PC-3 (cell line): ENCODE results near the gene CALN1. TPM values are rescaled to one million over a fixed set of nuclear protein-coding genes. Genes with fewer than 3 reads are reported as not detected.

ENCODE experiments used
- ATAC-seq: fragments of 200-7000 bp; cut with Tn5 transposase; 2 replicates; pipeline ENCODE4 v1.9.1; 2020; ENCODE audit warnings: mild to moderate bottlenecking, moderate library complexity
- BruUV-seq: library from RNA; stranded (reverse); fragments of 400-500 nt; replicated peaks from 2 replicates; lab custom pipeline; 2021; lab: Mats Ljungman, UMichigan
- CTCF ChIA-PET: fragments of 300-600 bp; sonication (Branson Sonifier 250); formaldehyde crosslinking; loops from one replicate; lab custom pipeline; 2022; ENCODE audit warnings: antibody characterized with exemption; lab: Charles Lee
- POLR2A ChIA-PET: fragments of 300-600 bp; sonication (Branson Sonifier 250); formaldehyde crosslinking; loops from one replicate; lab custom pipeline; 2022; ENCODE audit warnings: antibody characterized with exemption; ENCODE audit not compliant: unreplicated experiment; lab: Charles Lee
- DNase-seq: peaks from one replicate; pipeline ENCODE4 v3.0.0-alpha.2; 2015
- H2AFZ ChIP-seq: fragments of 300-600 bp; sonication (generic); 2 replicates; pipeline ENCODE4 v1.6.0; 2016; ENCODE audit warnings: antibody characterized with exemption, low read length
- H3F3A ChIP-seq: fragments of 300-600 bp; sonication (generic); one replicate; pipeline ENCODE4 v1.6.0; 2017; ENCODE audit warnings: antibody characterized with exemption, low read length, control low read depth, mild to moderate bottlenecking; ENCODE audit not compliant: unreplicated experiment
- H3K27ac ChIP-seq: fragments of 300-600 bp; sonication (generic); 2 replicates; pipeline ENCODE4 v1.5.1; 2016; ENCODE audit warnings: mild to moderate bottlenecking, low read length
- H3K27me3 ChIP-seq: fragments of 300-600 bp; sonication (generic); 2 replicates; pipeline ENCODE4 v1.6.1; 2016; ENCODE audit warnings: low read length, mixed read lengths
- H3K36me3 ChIP-seq: fragments of 300-600 bp; sonication (generic); 2 replicates; pipeline ENCODE4 v1.6.1; 2016; ENCODE audit warnings: low read depth, mixed run types, low read length, mixed read lengths
- H3K4me1 ChIP-seq: fragments of 300-600 bp; sonication (generic); 2 replicates; pipeline ENCODE4 v1.5.1; 2016; ENCODE audit warnings: low read length; ENCODE audit not compliant: insufficient read depth
- H3K4me2 ChIP-seq: fragments of 300-600 bp; sonication (generic); 2 replicates; pipeline ENCODE4 v1.6.0; 2016; ENCODE audit warnings: low read length
- H3K4me3 ChIP-seq: fragments of 300-600 bp; sonication (generic); 2 replicates; pipeline ENCODE4 v1.5.1; 2016; ENCODE audit warnings: mild to moderate bottlenecking, low read length, mixed read lengths
- H3K79me2 ChIP-seq: fragments of 300-600 bp; sonication (generic); 2 replicates; pipeline ENCODE4 v1.6.1; 2017; ENCODE audit warnings: low read length, mixed read lengths
- H3K9ac ChIP-seq: fragments of 300-600 bp; sonication (generic); 2 replicates; pipeline ENCODE4 v1.6.0; 2016; ENCODE audit warnings: mild to moderate bottlenecking, low read length
- H3K9me2 ChIP-seq: fragments of 300-600 bp; sonication (generic); replicated peaks from 2 replicates; pipeline ENCODE4 v1.6.1; 2016; ENCODE audit warnings: mixed run types, low read length, mixed read lengths
- H3K9me3 ChIP-seq: fragments of 300-600 bp; sonication (generic); 2 replicates; pipeline ENCODE4 v1.6.1; 2016; ENCODE audit warnings: low read length, mixed read lengths
- H4K20me1 ChIP-seq: fragments of 300-600 bp; sonication (generic); 2 replicates; pipeline ENCODE4 v1.6.1; 2016; ENCODE audit warnings: low read length, mixed read lengths
- CTCF ChIP-seq: fragments of 300-600 bp; sonication (generic); conservative IDR thresholded peaks from 2 replicates; pipeline ENCODE4 v1.5.1; 2017; ENCODE audit warnings: antibody characterized with exemption, low read depth, mild to moderate bottlenecking, low read length
- EZH2 ChIP-seq: fragments of 300-600 bp; sonication (generic); IDR thresholded peaks from one replicate; pipeline ENCODE4 v1.6.1; 2017; ENCODE audit warnings: antibody characterized with exemption, mild to moderate bottlenecking, low read length; ENCODE audit not compliant: unreplicated experiment
- EZH2phosphoT487 ChIP-seq: fragments of 300-600 bp; sonication (generic); IDR thresholded peaks from 2 replicates; pipeline ENCODE4 v1.6.1; 2018; ENCODE audit warnings: mild to moderate bottlenecking, antibody characterized with exemption, low read length, borderline replicate concordance
- intact Hi-C: fragments of 100-400 bp; cut with micrococcal nuclease; formaldehyde crosslinking; loops from 2 replicates; pipeline ENCODE4 v1.9.0; 2023
- total RNA-seq: library from RNA; depleted of rRNA; stranded (reverse); fragments of >200 nt; gene quantifications from 2 replicates; pipeline ENCODE4 v1.2.3, GENCODE V29; 2014

CALN1 gene
- total RNA-seq, 1 experiment from 2014 or later, result not detected

GRCh38 chr7:72334698-72335097 is 77.4 kb downstream of the CALN1 start:
- intact Hi-C loops, result no loop called here
- ChIA-PET CTCF (no interaction called here), POLR2A (no interaction called here)
- ATAC-seq (no peak), DNase-seq (no peak)
- H3K36me3 ChIP-seq, result no peaks in the 10 kb centered on the region
- H4K20me1 ChIP-seq, result no peaks in the 10 kb centered on the region
- H3K9me2 ChIP-seq, result no peaks in the 10 kb centered on the region
- no peak overlapping the region for H2AFZ ChIP-seq
- no peak overlapping the region for H3K27ac ChIP-seq
- H3F3A ChIP-seq, result no peaks in the 10 kb centered on the region
- TF ChIP-seq CTCF (no peak), EZH2 (no peak)
- H3K4me3 ChIP-seq, result no peak overlapping the region
- no peaks in the 10 kb centered on the region for H3K79me2 ChIP-seq
- no peak overlapping the region for H3K9ac ChIP-seq
- H3K27me3 ChIP-seq, result peaks cover 13% of the 10 kb centered on the region; the same call in 1 of the 2 replicates
- H3K4me1 ChIP-seq, result no peaks in the 10 kb centered on the region
- H3K9me3 ChIP-seq, result no peaks in the 10 kb centered on the region
- no TSS peak for BruUV-seq
- no peak overlapping the region for H3K4me2 ChIP-seq

DNA sequence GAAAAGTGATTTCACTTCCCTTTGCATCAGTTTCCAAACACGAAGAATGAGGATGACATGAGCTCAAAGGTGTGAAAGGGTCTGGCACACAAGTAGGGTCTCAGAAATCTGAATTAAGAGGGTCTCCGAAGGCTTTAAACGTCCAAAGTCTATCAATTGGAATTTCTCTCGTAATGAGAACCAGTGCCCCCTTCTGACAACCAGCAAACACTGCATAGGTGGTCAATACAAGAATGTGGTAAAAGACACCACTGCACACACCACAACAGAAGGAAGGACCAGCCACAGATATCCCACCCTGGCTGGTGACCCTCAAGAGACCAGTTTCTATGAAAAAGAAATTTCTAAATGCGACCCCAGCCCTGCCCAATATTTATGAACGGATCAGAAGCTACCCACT is 78.1 kb downstream of the CALN1 start:
- no peak for DNase-seq
- ChIA-PET POLR2A (no interaction called here), CTCF (no interaction called here)
- Histone ChIP-seq H3K4me1 (no peaks in the 10 kb centered on the region), H2AFZ (no peak overlapping the region), H3K79me2 (no peaks in the 10 kb centered on the region), H3K4me2 (no peak overlapping the region), H4K20me1 (no peaks in the 10 kb centered on the region), H3K27ac (no peak overlapping the region), H3K9me3 (no peaks in the 10 kb centered on the region), H3K9ac (no peak overlapping the region), H3K27me3 (peaks cover 14% of the 10 kb centered on the region; the same call in 1 of the 2 replicates), H3K4me3 (no peak overlapping the region), H3F3A (no peaks in the 10 kb centered on the region), H3K36me3 (no peaks in the 10 kb centered on the region), H3K9me2 (no peaks in the 10 kb centered on the region)
- ATAC-seq, result no peak
- intact Hi-C loops, result no loop called here
- no TSS peak for BruUV-seq
- TF ChIP-seq EZH2phosphoT487 (no peak), CTCF (peak; percentile 39), EZH2 (no peak)

DNA sequence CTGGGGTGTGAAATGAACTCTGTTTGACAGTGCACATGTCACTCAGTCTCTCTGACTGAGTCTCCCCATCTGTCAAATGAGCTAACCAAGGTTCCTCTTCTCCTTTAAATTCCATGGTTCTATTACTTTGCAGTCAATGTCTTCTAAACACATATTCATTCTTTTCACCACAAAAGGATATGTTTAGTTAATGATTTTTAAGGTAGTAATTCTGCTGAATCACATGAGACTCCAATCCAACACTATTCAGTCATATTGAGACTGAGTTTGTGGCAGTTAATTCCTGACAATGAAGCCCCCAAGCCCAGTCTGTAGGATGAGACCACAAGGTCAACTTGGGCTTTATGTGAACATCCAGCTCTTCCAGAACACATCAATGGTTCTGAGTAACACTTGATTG is 85.3 kb downstream of the CALN1 start:
- TF ChIP-seq CTCF (no peak), EZH2phosphoT487 (no peak), EZH2 (no peak)
- no peak overlapping the region for H3K4me3 ChIP-seq
- H3K9me2 ChIP-seq, result no peaks in the 10 kb centered on the region
- no peak overlapping the region for H2AFZ ChIP-seq
- DNase-seq (no peak), ATAC-seq (peak; percentile 44)
- no peaks in the 10 kb centered on the region for H3F3A ChIP-seq
- H3K79me2 ChIP-seq, result no peaks in the 10 kb centered on the region
- 0 out of 2 replicates have a peak, but pooled peaks cover 3% of the 10 kb centered on the region for H4K20me1 ChIP-seq
- BruUV-seq, result no TSS peak
- H3K4me1 ChIP-seq, result peaks cover 17% of the 10 kb centered on the region
- peak overlapping the region; percentile 4; the same call in 1 of the 2 replicates for H3K27ac ChIP-seq
- H3K9ac ChIP-seq, result no peak overlapping the region
- H3K9me3 ChIP-seq, result no peaks in the 10 kb centered on the region
- H3K27me3 ChIP-seq, result peaks cover 9% of the 10 kb centered on the region; the same call in 1 of the 2 replicates
- intact Hi-C loops, result loop anchor here (5.0 kb wide), 1 partner anchor 165 kb away; no protein-coding TSS in a partner anchor
- peak overlapping the region; percentile 27 for H3K4me2 ChIP-seq
- H3K36me3 ChIP-seq, result no peaks in the 10 kb centered on the region
- POLR2A ChIA-PET, result no interaction called here
- CTCF ChIA-PET, result no interaction called here
